NCI-H2227 (cell line): ENCODE results near the gene TDRKH.

Experiments
- DNase-seq: peaks from one replicate; lab custom pipeline; 2025; ENCODE audit not compliant: unreplicated experiment; lab: John Stamatoyannopoulos, UW

TDRKH gene

DNA sequence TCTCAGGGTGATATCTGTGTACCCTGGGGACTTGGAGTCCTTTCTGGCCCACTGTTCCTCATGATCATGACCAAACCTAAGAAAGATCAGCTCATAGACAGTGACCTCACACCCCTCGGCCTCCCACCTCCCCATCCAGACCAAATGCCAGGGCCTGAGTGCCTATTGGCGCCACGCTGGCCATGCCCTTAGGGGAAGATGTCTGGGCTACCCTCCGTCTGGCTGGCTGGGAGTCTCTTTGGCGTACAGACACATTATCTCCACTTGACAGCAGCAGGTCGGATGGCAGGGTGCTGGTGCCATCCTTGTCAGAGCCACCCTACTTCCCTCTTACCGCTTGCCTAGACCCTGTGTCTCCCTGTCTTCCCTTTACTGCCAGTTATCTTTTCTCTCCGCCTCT is 32.9 kb upstream of the TDRKH start:
- no peak for DNase-seq

DNA sequence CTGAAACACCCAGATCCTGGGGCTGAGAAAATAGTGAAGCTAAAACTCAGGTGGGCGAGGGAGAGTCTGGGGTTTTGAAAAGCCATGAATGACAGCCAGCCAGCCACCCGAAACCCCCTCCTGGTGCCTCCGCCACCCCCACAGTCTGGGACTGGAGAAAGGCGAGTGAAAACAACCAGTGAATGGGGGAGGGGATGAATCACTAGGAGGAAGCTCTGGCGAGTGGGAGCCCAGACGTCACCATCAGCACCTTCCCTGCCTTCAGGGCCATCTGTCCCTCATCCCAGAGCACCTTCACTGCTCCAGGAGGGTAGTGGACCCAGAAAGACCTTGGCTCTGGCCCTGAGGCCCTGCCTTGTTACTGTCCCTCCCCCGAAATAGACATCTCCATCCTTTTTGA is 32.1 kb upstream of the TDRKH start:
- no peak for DNase-seq

DNA sequence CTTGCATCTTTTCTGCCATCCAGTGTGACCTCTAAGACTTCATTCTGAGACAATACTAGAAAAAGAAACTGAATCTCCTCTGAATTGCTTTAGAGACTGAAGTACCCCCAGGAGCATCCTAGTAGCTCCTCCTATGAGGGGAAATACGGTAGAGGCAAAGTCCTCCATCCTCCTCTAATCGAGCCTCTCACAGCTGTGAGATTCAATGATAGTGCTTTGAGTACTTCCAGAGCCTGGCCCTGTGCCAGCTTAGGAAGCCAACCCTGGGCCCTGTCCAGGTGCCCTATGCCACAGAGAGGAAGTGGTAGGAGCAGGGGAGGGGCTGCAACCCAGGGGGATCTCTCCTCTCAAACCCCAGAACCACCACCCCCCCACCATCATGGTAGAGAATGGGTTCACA is 30.6 kb upstream of the TDRKH start:
- DNase-seq: peak; percentile 13

DNA sequence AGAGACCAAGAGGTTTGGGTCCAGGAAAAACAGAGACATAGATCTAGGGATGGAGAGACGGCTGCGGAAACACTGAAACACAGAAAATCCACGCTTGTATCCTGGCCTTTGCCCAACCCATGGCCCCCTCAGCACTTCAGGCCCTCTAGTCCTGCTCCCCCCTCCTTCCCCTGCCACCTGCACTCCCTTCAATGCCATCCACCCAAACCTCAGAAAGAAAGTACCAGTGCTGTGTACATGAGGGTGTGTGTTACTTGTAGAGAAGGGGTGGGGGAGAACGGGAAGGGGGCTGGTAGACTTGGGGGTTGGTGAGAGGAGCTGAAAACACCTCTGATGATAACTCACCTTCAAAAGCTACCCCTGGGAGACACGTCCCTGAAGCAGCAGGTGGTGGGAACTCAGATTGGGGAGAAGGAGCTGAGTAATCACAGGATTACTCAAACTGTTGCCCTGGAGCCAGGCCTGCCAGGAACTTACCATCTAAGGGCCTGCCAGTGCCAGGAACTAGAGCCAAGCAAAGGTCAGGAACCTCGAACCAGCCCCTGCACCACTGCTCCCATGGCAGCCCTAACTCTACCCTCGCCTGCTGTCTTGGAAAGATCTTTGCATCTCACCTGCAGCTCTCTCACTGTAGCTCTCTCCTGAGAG is 29.8 kb upstream of the TDRKH start:
- DNase-seq: no peak

DNA sequence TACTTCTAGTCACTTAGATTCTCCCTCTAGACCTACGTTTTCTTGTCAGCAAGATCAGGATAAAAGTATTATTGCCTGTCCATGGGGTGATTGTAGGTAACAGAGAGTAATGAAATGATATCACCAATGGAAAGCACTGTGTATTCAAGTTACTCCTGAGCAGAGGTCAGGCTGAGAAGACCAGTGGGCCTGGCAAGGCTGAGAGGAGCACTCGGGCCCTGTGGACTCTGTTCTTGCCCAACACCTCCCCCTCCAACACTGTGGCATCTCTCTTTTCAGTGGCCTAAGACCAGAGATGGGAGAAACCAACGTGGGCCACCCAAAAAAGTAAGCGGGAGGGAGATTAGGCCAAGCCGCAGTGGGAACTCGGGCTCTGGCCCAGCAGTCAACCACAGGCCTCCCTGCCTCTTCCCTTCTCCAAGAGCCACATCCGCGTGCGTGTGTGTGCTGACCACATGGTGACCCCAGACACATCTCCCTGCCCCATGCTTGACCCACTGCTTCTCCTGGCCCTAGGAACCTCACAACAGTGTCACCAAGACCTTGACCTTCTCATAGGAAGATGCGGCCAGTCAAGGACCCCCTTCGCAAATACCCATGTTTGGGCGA is 29.0 kb upstream of the TDRKH start:
- no peak for DNase-seq

DNA sequence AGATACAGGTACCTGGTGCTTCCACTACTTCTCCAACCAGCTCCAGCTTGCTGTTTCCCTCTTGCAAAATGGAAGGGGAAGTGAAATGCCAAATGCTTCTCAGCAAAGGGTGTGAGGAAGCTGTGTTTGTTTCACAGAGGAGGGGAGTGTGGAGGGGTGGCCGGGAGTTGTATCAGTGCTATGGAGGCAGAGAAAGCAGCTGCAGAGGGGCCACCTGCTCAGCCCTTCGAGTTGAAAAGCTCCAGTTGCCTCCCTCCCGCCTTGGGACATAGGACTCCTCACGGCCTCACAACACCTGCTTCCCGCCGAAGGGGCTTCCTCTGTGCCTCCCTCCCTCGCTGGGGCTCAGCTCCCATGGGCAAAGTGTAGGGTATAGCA is 27.0 kb upstream of the TDRKH start:
- DNase-seq: no peak

DNA sequence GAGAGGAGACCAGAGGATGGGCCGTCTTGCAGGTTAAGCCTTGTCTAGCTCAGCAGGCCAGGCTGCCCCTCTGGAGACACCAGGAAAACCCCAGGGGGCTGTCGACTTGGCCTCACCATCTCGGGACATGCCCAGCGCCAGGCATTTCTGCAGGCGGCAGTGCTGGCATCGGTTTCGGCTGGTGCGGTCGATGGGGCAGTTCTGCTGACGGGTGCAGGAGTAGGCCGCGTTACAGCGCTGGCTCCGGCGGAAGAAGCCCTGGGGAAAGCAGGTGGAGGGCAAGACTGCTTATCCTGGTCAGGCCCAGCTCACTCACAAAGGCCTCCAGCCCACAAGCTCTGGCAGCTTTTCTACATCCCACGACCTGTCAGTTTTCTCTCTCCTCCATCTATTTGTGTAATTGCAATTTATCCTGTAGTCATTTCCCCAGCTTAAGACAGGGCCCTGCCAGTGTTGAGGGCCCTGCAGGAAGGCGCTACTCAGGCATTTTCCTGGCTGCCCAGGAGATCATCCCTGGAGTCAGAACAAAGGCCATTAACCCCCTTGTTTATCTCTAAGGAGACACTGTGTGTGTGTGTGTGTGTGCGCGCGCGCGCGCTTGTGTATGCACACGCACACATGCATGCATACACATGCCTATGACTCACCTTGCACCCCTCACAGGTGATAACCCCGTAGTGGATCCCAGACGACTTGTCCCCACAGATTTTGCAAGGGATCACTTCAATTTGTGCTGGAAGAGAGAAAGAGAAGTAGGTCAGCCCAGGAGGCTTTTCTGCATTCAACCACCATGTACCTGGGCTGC is 26.4 kb upstream of the TDRKH start:
- no peak for DNase-seq

DNA sequence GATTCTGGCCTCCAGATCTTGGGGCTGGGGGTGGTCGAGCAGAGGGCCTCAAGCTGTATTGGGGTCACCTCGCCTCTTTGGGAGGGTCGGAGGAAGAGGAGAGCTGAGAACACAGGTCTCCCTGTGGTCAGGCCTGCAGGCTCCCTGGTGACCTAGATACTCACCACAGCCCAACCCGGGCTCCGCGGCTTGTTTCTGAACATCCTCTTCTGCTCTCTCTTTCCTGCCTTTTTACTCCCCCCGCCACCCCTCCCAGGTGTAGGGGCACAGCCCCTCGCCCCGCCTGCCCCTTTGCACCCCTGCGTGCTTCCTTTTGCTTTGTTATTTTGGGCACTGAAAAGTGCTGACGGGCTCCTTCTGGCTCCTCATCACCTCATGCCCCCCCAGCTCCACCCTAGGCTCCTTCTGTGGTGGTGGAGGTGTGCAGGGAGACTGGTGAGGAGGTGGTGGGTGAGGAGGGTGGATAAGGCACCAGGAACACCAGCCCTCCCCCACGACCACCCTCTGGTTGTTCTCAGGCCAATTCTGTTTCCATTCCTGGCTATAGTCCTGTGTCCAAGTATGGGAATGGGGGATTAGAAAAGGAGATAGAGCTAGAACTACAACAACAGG is 25.5 kb upstream of the TDRKH start:
- no peak for DNase-seq

DNA sequence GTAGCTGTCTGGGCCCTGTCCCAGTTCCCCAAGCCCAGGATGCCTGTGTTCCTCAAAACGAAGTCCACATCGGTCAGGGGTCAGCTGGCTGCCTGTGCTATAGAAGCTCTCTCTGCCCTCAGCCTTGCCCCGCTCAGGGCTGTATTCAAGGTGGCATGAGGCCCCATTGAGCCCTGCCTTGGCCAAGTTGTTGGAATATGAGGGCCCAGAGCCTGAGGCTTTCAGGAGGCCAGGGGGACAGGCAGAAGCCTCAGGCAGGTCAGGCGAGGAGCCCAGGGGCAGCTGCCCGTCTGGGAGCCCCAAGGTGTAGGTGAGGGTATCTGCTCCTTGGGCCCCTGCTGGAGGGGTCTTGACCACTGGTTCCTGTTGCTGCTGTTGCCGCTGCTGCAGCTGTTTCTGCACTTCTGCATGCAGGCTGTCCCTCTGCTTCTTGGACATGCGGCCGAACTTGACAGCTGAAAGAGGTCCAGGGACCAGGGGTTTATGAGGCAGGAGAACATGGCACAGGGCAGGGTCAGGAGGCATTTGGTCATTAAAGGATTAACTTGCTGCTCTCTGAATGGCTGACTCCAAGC is 24.8 kb upstream of the TDRKH start:
- no peak for DNase-seq

DNA sequence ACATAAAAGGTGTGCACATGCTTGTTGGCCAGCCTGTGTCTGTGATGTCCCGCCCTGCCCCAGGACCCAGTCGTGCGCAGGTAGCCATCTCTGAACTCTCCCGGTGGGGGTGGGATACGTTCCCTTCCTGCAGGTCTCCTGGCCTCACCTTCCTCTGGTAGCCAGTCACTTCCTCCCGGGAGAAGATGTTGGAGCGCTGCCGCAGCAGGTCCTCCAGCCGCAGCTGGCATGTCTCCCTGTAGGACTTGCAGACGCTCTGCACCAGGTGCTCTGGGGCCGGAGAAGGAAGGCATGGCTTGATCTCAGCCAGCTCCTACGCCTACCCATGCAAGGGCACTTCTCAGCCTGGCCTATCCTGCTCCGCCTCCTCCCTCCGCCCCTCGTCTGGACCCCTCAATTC is 24.1 kb upstream of the TDRKH start:
- no peak for DNase-seq

DNA sequence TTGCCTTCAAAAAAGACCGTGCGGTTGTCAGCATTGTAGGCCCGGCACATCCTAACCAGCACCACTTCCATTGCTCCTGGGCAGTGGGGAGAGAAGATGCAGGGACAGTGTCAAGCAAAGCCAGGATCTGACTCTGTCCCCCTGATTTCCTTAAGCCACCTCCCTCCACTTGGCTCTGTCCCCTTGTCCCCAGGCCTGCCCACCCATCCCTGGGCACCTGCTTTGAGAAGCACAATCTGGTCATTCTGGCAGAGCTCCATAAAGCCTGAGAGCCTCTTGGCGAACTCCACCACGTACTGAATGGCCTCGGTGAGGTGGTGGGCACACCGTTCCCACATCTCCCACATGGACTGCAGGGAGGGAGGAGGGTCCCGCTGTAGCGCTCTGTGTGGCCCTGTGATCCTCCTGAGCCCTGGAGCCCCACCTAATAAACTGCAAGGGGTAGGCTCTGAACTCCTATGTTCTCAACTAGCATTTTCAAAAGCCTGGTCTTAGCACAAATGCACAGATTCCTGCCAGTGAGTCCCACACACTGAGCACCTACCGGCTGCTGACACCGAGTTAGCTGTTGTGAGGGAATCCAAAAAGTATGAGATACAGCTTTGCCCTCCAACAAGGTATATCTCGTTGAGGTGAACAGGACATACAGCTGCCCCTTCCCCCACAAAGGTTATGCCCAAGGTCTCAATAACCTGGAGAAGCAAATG is 23.1 kb upstream of the TDRKH start:
- DNase-seq: no peak

DNA sequence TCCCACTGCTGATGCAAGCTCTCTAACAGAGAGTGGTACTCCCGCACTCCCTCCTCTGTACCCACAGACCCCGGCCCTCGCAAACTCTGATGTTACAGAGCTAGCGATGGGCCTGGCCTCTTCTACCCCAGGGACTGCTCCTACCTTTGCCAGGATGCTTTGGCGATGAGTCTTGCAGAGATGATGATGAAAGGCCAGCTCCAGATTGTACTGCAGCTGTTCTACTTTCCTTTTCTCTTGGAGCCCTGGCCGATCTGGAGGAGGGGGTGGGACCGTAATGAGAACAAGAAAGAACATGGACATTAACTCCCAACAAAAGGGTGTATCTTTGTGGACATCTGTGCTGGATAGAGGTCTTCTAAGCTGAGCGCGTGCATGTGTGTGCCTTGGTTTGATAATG is 20.9 kb upstream of the TDRKH start:
- DNase-seq: no peak

DNA sequence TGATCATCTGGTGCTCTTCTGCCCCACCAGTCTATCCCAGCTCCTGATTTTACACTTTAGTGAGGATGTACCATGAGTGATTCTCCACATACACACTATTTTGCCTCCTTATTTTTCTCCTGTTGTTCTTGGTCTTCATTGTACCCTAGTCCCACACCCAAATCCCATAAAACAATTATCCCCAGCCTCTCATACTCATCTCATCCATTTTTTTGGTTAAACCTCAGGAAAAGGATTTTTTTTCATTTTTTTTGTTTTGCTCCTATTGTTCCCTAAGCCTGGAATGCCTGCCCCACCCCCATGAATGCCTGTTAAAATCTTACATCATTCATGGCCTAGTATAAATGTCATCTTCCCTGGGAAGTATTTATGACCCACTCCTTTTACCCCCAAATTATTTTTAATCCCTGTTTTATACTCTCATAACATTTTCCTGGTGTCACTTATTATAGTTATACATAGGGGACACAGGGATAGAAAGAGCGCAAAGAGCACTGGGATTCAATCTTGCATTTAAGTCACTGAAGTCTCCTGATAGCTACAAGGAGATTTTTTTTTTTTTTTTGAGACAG is 19.8 kb upstream of the TDRKH start:
- no peak for DNase-seq

DNA sequence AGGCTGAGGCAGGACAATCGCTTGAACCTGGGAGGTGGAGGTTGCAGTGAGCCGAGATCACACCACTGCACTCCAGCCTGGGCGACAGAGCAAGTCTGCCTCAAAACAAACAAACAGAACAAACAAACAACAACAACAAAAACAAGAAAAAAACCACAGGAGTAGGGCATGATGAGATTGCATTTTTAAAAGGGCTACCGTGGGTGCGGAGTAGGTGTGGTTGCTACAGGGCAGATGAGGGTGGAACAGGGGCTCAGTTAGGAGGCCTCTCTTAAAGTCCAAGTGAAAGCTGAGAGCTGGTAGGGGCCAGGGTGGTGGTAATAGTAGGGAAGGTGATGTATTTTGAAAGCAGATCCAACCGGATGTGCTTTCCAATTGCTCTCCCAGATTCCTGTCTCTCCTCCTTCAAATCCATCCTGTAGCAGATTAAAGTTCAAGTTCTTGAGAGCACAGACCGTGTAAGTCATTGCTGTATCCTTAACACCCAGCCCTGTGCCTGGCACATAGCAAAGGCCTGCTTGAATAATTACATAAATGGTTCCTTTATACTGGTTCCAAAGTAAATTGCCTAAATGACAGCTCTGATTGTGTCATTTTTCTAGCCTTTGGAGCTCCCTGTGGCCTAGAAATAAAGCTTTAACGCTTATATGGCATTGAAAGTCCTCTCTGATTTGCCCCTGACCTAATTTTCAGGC is 19.1 kb upstream of the TDRKH start:
- no peak for DNase-seq

DNA sequence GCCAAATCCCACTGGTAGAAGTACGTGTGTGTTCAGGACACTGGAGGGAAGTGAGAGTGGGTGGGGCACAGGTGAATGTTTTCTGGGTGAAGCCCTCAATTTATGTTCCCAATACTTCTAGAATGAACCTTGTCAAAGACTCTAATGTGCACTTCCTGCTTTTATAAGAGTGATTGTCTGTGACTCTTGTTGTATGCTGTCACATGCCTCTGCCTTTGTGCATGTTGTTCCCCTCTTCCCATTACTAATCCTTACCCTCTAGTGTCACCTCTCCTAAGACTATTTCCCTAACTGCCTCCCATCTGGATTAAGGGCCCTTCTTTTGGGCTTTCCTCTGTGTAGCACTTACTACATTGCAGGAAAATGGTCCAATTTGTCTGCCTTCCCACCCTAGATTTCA is 17.5 kb upstream of the TDRKH start:
- no peak for DNase-seq

DNA sequence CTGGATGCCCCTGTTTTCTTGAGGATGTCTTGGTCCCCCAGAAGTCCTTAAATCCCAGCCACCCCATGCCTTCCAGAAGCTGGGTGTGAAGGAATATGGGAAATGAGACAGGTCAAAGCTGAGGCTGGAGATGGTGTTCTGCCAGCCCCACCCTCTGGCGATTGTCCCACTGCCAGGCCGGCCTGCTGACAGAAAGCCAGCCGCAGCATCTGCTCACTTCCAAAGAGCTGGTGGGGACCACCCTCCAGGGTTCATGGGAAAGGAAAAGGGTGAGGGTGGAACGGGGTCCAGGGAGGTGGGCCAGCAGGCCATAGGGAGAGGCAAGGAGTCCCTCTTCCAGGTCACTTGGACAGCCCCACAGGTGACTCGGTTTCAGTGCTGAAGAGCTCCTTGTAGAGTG is 16.8 kb upstream of the TDRKH start:
- no peak for DNase-seq

DNA sequence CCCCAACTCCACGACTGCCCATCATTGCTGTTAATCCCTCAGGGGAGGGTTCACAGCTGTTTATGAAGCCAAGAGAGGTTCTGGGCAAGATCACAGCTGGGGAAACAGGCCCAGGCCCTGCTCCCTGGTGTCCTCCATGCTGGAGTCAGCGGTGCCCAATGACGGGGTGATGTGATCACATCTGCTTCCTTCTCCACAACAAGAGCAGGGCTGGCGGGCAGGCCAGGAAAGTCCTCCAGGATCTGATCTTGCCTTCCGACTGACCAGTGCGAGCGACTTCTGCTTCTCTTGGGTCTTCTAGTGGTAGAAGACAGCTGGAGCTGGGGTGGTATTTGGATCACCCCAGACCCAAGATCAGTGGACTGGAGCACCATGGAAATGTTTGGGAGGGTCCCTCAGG is 15.9 kb upstream of the TDRKH start:
- DNase-seq: no peak

DNA sequence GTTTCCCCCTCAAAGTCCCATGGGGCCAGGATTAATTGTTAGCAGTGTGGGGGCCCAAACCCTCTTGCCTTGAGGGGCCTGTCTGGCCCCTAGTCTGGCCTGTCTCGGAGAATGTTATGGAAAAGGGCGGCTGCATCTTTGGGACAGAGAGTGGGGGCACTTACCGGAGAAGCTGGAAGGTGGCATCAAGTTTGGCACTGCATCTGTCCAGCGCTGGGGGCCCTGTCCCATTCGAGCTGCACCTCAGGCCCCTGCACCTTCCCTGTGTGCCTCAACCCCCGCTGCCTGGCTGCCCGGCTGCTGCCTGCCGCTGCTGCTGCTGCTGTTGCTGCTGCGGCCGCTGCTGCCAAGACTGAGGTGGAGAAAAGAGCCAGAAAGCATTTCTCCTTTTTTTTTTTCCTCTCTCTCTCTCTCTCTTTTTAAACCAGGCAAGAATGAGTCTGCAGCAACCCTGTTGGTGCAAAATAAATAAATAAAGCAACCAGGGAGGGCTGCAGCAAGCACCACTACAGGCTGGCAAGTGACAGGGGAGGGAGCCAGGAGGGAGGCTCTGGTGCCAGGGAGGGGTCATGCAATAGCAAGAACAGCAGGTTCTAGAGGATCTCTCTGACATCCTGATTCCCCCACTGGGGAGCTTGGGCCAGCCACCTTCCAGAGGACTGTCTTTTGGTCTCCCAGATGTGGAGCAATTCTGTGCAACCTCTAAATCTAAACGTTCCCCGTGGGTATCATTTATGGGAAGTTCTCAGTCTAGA is 14.9 kb upstream of the TDRKH start, which contains the start of gene LINGO4:
Gene LINGO4 (minus strand): TSS at position 354 of the 755 bp plus-strand sequence. CDS start 2,715 bp downstream, outside the sequence.
- DNase-seq: no peak

DNA sequence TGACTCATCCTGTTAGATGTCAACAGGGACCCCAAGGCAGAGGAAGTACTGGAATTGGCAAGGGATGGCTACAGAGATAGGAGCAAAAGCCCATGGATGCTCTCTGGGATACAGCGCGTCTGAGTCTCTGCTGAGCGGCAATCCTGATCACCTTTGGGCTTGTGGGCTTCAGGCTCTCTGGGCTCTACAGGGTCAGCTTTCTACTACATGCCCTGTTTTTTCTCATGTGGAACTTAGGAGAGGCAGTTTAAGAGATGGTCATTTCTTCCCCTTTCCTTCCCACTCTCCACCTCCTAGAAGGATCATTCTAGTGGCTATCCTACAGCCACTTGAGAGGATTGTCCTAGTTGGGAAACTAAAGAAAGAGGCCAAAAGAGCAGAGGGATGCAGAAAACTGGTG is 13.6 kb upstream of the TDRKH start:
- no peak for DNase-seq
